ENCODE data around the gene DGKI.

Gene DGKI

GRCh38 chr7:137695494-137695893 is 151.3 kb downstream of the DGKI start:
- no peak overlapping the region for H2BK120ac ChIP-seq (ENCODE audit: insufficient read depth, low read length, poor library complexity)
- no peak overlapping the region for H3K14ac ChIP-seq (ENCODE audit: low read length)
- no peaks in the 10 kb centered on the region for H3K9me3 ChIP-seq (ENCODE audit: insufficient read depth, low read depth, low read length)
- H3K9ac ChIP-seq (ENCODE audit: low read length) = no peak overlapping the region
- H3K4ac ChIP-seq (ENCODE audit: low read depth, low read length) = no peak overlapping the region
- H2AFZ ChIP-seq (ENCODE audit: insufficient read depth, low read length, poor library complexity) = no peak overlapping the region
- H3K4me2 ChIP-seq (ENCODE audit: low read length) = no peak overlapping the region
- H3K4me3 ChIP-seq (ENCODE audit: low read depth, low read length) = no peak overlapping the region
- no peaks in the 10 kb centered on the region for H3K79me1 ChIP-seq (ENCODE audit: low read length)
- H3K18ac ChIP-seq (ENCODE audit: low read length) = no peak overlapping the region
- no peak overlapping the region for H4K91ac ChIP-seq (ENCODE audit: low read depth, low read length)
- DNase-seq = no peak
- H2AK5ac ChIP-seq (ENCODE audit: low read length) = no peak overlapping the region
- H4K8ac ChIP-seq (ENCODE audit: low read depth, low read length) = no peak overlapping the region
- no peak overlapping the region for H3K27ac ChIP-seq (ENCODE audit: low read depth, low read length)
- H3K79me2 ChIP-seq (ENCODE audit: control insufficient read depth, insufficient read depth, low read length, poor library complexity) = no peaks in the 10 kb centered on the region
- no peaks in the 10 kb centered on the region for H3K27me3 ChIP-seq (ENCODE audit: insufficient read depth, low read length)
- H2BK5ac ChIP-seq (ENCODE audit: low read depth, low read length, poor library complexity) = no peak overlapping the region
- no peaks in the 10 kb centered on the region for H3K4me1 ChIP-seq (ENCODE audit: control insufficient read depth in 1 of 2, insufficient read depth in 2 of 2, low read length in 2 of 2)
- H4K12ac ChIP-seq (ENCODE audit: low read depth, low read length) = no peak overlapping the region
- H2BK12ac ChIP-seq (ENCODE audit: low read length) = no peak overlapping the region
- H3K23ac ChIP-seq (ENCODE audit: low read length) = no peak overlapping the region
- no CpG with 5 or more reads among the region's 3 CpGs for WGBS (ENCODE audit: extremely low coverage, insufficient coverage, insufficient read length)
- no peaks in the 10 kb centered on the region for H3K36me3 ChIP-seq (ENCODE audit: control insufficient read depth in 1 of 2, insufficient read depth in 2 of 2, low read length in 2 of 2)

GRCh38 chr7:137694405-137694804 is 152.4 kb downstream of the DGKI start:
- Histone ChIP-seq H3K4ac (ENCODE audit: low read depth, low read length) (no peak overlapping the region), H3K23ac (ENCODE audit: low read length) (no peak overlapping the region), H2AFZ (ENCODE audit: insufficient read depth, low read length, poor library complexity) (no peak overlapping the region), H3K4me3 (ENCODE audit: low read depth, low read length) (no peak overlapping the region), H3K79me1 (ENCODE audit: low read length) (no peaks in the 10 kb centered on the region), H4K91ac (ENCODE audit: low read depth, low read length) (no peak overlapping the region), H2BK5ac (ENCODE audit: low read depth, low read length, poor library complexity) (no peak overlapping the region), H2BK12ac (ENCODE audit: low read length) (no peak overlapping the region), H2BK120ac (ENCODE audit: insufficient read depth, low read length, poor library complexity) (no peak overlapping the region), H3K9ac (ENCODE audit: low read length) (no peak overlapping the region), H2AK5ac (ENCODE audit: low read length) (no peak overlapping the region), H3K79me2 (ENCODE audit: control insufficient read depth, insufficient read depth, low read length, poor library complexity) (no peaks in the 10 kb centered on the region), H3K9me3 (ENCODE audit: insufficient read depth, low read depth, low read length) (no peaks in the 10 kb centered on the region), H3K18ac (ENCODE audit: low read length) (no peak overlapping the region), H3K36me3 (ENCODE audit: control insufficient read depth in 1 of 2, insufficient read depth in 2 of 2, low read length in 2 of 2) (no peaks in the 10 kb centered on the region), H3K14ac (ENCODE audit: low read length) (no peak overlapping the region), H3K4me1 (ENCODE audit: control insufficient read depth in 1 of 2, insufficient read depth in 2 of 2, low read length in 2 of 2) (no peaks in the 10 kb centered on the region), H4K12ac (ENCODE audit: low read depth, low read length) (no peak overlapping the region), H4K8ac (ENCODE audit: low read depth, low read length) (no peak overlapping the region), H3K4me2 (ENCODE audit: low read length) (no peak overlapping the region), H3K27ac (ENCODE audit: low read depth, low read length) (no peak overlapping the region), H3K27me3 (ENCODE audit: insufficient read depth, low read length) (no peaks in the 10 kb centered on the region)
- DNase-seq = no peak
- no CpG with 5 or more reads among the region's 2 CpGs for WGBS (ENCODE audit: extremely low coverage, insufficient coverage, insufficient read length)

- H3K79me2 ChIP-seq (ENCODE audit: control insufficient read depth, insufficient read depth, low read length, poor library complexity) = no peaks in the 10 kb centered on the region
- no peaks in the 10 kb centered on the region for H3K79me1 ChIP-seq (ENCODE audit: low read length)
- no peak for DNase-seq
- no peak overlapping the region for H3K27ac ChIP-seq (ENCODE audit: low read depth, low read length)
- H2BK5ac ChIP-seq (ENCODE audit: low read depth, low read length, poor library complexity) = no peak overlapping the region
- H3K36me3 ChIP-seq (ENCODE audit: control insufficient read depth in 1 of 2, insufficient read depth in 2 of 2, low read length in 2 of 2) = no peaks in the 10 kb centered on the region
- no peak overlapping the region for H4K8ac ChIP-seq (ENCODE audit: low read depth, low read length)
- no peak overlapping the region for H3K9ac ChIP-seq (ENCODE audit: low read length)
- H2BK12ac ChIP-seq (ENCODE audit: low read length) = no peak overlapping the region
- no peak overlapping the region for H3K14ac ChIP-seq (ENCODE audit: low read length)
- no peak overlapping the region for H3K18ac ChIP-seq (ENCODE audit: low read length)
- WGBS (ENCODE audit: extremely low coverage, insufficient coverage, insufficient read length) = no CpG with 5 or more reads among the region's 4 CpGs
- H4K91ac ChIP-seq (ENCODE audit: low read depth, low read length) = no peak overlapping the region
- no peaks in the 10 kb centered on the region for H3K27me3 ChIP-seq (ENCODE audit: insufficient read depth, low read length)
- no peak overlapping the region for H4K12ac ChIP-seq (ENCODE audit: low read depth, low read length)
- H3K4me3 ChIP-seq (ENCODE audit: low read depth, low read length) = no peak overlapping the region
- H3K4me2 ChIP-seq (ENCODE audit: low read length) = no peak overlapping the region
- H3K23ac ChIP-seq (ENCODE audit: low read length) = no peak overlapping the region
- H3K9me3 ChIP-seq (ENCODE audit: insufficient read depth, low read depth, low read length) = no peaks in the 10 kb centered on the region
- no peak overlapping the region for H2AK5ac ChIP-seq (ENCODE audit: low read length)
- no peak overlapping the region for H2AFZ ChIP-seq (ENCODE audit: insufficient read depth, low read length, poor library complexity)
- no peaks in the 10 kb centered on the region for H3K4me1 ChIP-seq (ENCODE audit: control insufficient read depth in 1 of 2, insufficient read depth in 2 of 2, low read length in 2 of 2)
- H2BK120ac ChIP-seq (ENCODE audit: insufficient read depth, low read length, poor library complexity) = no peak overlapping the region
- H3K4ac ChIP-seq (ENCODE audit: low read depth, low read length) = no peak overlapping the region
Observed at GRCh38 chr7:137692399-137692798, 154.4 kb downstream of the DGKI start.

GRCh38 chr7:137691566-137691965 is 155.2 kb downstream of the DGKI start:
- no peak overlapping the region for H3K23ac ChIP-seq (ENCODE audit: low read length)
- no peak overlapping the region for H3K27ac ChIP-seq (ENCODE audit: low read depth, low read length)
- H2AK5ac ChIP-seq (ENCODE audit: low read length) = no peak overlapping the region
- H2BK12ac ChIP-seq (ENCODE audit: low read length) = no peak overlapping the region
- H3K9ac ChIP-seq (ENCODE audit: low read length) = no peak overlapping the region
- no peak overlapping the region for H4K91ac ChIP-seq (ENCODE audit: low read depth, low read length)
- no peak overlapping the region for H4K12ac ChIP-seq (ENCODE audit: low read depth, low read length)
- no peaks in the 10 kb centered on the region for H3K79me1 ChIP-seq (ENCODE audit: low read length)
- no peak overlapping the region for H3K4me3 ChIP-seq (ENCODE audit: low read depth, low read length)
- H3K4ac ChIP-seq (ENCODE audit: low read depth, low read length) = no peak overlapping the region
- H3K18ac ChIP-seq (ENCODE audit: low read length) = no peak overlapping the region
- H3K9me3 ChIP-seq (ENCODE audit: insufficient read depth, low read depth, low read length) = no peaks in the 10 kb centered on the region
- H3K4me1 ChIP-seq (ENCODE audit: control insufficient read depth in 1 of 2, insufficient read depth in 2 of 2, low read length in 2 of 2) = no peaks in the 10 kb centered on the region
- H3K4me2 ChIP-seq (ENCODE audit: low read length) = no peak overlapping the region
- no peaks in the 10 kb centered on the region for H3K36me3 ChIP-seq (ENCODE audit: control insufficient read depth in 1 of 2, insufficient read depth in 2 of 2, low read length in 2 of 2)
- H4K8ac ChIP-seq (ENCODE audit: low read depth, low read length) = no peak overlapping the region
- no peak overlapping the region for H3K14ac ChIP-seq (ENCODE audit: low read length)
- no peaks in the 10 kb centered on the region for H3K27me3 ChIP-seq (ENCODE audit: insufficient read depth, low read length)
- DNase-seq = no peak
- H2BK120ac ChIP-seq (ENCODE audit: insufficient read depth, low read length, poor library complexity) = no peak overlapping the region
- H2AFZ ChIP-seq (ENCODE audit: insufficient read depth, low read length, poor library complexity) = no peak overlapping the region
- no peak overlapping the region for H2BK5ac ChIP-seq (ENCODE audit: low read depth, low read length, poor library complexity)
- H3K79me2 ChIP-seq (ENCODE audit: control insufficient read depth, insufficient read depth, low read length, poor library complexity) = no peaks in the 10 kb centered on the region
- WGBS (ENCODE audit: extremely low coverage, insufficient coverage, insufficient read length) = no CpG with 5 or more reads among the region's 3 CpGs

Measured in trophoblast cell (in vitro differentiated cells and primary cell).